Adrenal gland (tissue), 12 donors: ENCODE measurements around the gene USP7. TPM values are rescaled to one million over a fixed set of nuclear protein-coding genes. Genes with fewer than 3 reads are reported as not detected.

Source experiments
- DNase-seq, 7 donors: peaks; one replicate each; pipeline ENCODE4 v3.0.0-alpha.2; 2019 to 2020
- H3K27ac ChIP-seq, 5 donors: fragments of 200-600 bp; sonication (generic) in 4 of 5; 1 replicate in 3 of 5; 2 replicates in 2 of 5; pipeline versions ENCODE4 v1.5.1 to v1.8.0; 2016 to 2020; ENCODE audit warnings: mild to moderate bottlenecking in 1 of 5
- H3K27me3 ChIP-seq: fragments of 200-600 bp; 2 replicates; pipeline ENCODE4 v1.8.0; 2021
- H3K36me3 ChIP-seq, 2 donors: fragments of 200-600 bp; replicated peaks in 1 of 2; 1 replicate in 1 of 2; 2 replicates in 1 of 2; pipeline versions ENCODE4 v1.5.1 to v1.8.0; 2018 to 2022
- H3K4me1 ChIP-seq, 2 donors: fragments of 200-600 bp; replicated peaks in 1 of 2; 1 replicate in 1 of 2; 2 replicates in 1 of 2; pipeline versions ENCODE4 v1.5.1 to v1.8.0; 2018 to 2021
- H3K4me3 ChIP-seq, 4 donors: fragments of 200-600 bp; sonication (generic) in 3 of 4; one replicate each; pipeline ENCODE4 v1.5.1; 2016 to 2018
- H3K9me3 ChIP-seq, 3 donors: fragments of 200-600 bp; sonication (generic) in 1 of 3; replicated peaks in 1 of 3; 1 replicate in 2 of 3; 2 replicates in 1 of 3; pipeline versions ENCODE4 v1.5.1 to v1.8.0; 2016 to 2021
- POLR2A ChIP-seq, 2 donors: fragments of 450-650 bp; IDR thresholded peaks; one replicate each; pipeline ENCODE4 v1.6.1; 2017; ENCODE audit warnings: antibody characterized with exemption in 2 of 2, mild to moderate bottlenecking in 2 of 2, moderate library complexity in 1 of 2
- WGBS, 4 donors: extraction: QIAGEN DNeasy Blood & Tissue Kit in 2 of 4; methylation state at CpG; one replicate each; pipeline versions ENCODE4 v1.1.5 to v1.1.7; 2013 to 2017; 5-methylcytosine and 5-hydroxymethylcytosine counted together
- intact Hi-C, 2 donors: fragments of 100-400 bp; cut with DNase I; formaldehyde crosslinking; loops; one replicate each; pipeline versions ENCODE4 v1.14.1 to v1.15.0; 2022 to 2023
- polyA plus RNA-seq, 3 donors: library from polyadenylated mRNA; stranded (reverse); fragments of 200-250 nt in 2 of 3; fragments of 350-450 nt in 1 of 3; fragmentation: Illumina TruSeq in 1 of 3; extraction: RNeasy Lipid Tissue Mini Kit (QIAGEN cat#74804) in 1 of 3; gene quantifications; one replicate each; pipeline ENCODE4 v1.2.3, GENCODE V29; 2013 to 2014
- total RNA-seq, 9 donors: library from RNA; depleted of rRNA in 4 of 9; stranded (reverse); fragments of >200 nt in 4 of 9; fragments of 120-200 nt in 1 of 9; fragmentation: NEBNext Ultra II Directional in 1 of 9; extraction: Animal tissue kit (Norgen Biotek cat#: 25700) in 1 of 9; gene quantifications; one replicate each; pipeline versions ENCODE4 v1.1.0 to v1.2.4, GENCODE V29; 2013 to 2023
- TF ChIP-seq, protein P1 (sequence below), 6 experiments: fragments of 450-650 bp in 4 of 6; fragments of 200-600 bp in 2 of 6; sonication (generic) in 1 of 6; IDR thresholded peaks; 1 replicate in 5 of 6; 2 replicates in 1 of 6; pipeline versions ENCODE4 v1.5.1 to v1.8.0; 2016 to 2021; ENCODE audit warnings: antibody characterized with exemption in 6 of 6, mild to moderate bottlenecking in 2 of 6, moderate library complexity in 1 of 6
- donor health status: healthy with polysubstance abuse.
- donor health status: Bipolar disorder and iron deficiency.
- donor health status: DM: yes; HTN: yes; CAD: no.
- donor health status: DM: no; HTN: no; CAD: no.
- donor health status: DM: no; HTN: no; CAD: no.
- donor health status: DM: yes; HTN: yes; CAD: no.

The USP7 gene
- total and polyA plus RNA-seq, 12 donors = 23.7 to 121 (median 68.2) TPM

DNA sequence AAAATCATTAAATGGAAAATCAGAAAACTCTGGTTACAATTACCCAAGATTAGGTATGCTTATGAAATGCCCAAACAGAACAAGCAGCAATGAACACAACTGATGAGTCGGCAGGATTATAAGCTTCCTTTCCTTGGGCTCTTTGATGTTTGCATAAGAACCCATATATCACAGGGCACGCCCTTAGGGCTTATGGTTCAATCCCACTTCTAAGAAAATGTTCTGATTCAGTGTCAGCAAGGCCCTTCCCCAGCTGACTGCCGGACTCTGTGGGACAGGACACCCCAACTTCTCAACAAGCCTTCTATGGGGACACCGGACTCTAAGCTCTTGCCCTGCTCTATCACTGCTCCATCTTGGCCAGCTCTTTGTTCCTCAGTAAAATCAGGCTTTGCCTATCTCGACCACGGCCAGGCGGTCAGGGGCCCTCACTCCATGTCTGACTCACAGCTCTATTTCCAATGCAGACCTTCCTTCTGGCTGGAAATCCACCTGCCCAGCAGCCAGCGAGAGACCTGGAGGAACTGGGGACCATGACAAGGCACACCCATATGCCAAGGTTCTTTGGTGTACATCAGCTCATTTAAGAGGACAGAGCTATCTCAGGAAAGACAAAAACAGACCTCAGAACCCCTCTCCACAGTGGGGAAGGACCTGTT is 54.8 kb downstream of the USP7 start:
- no peak overlapping the region for H3K27ac ChIP-seq
- peak in 1 of 7 donors; percentile 15 for DNase-seq
- WGBS, 4 donors = 78 to 85% (median 84%) methylated on average over 8 of the region's 8 CpGs
- intact Hi-C loops = no loop called here
- H3K36me3 ChIP-seq = peaks cover 0 to 85% of the 10 kb centered on the region in 2 donors
- H3K9me3 ChIP-seq = no peaks in the 10 kb centered on the region
- H3K4me3 ChIP-seq = no peak overlapping the region
- TF ChIP-seq, protein P1, sequence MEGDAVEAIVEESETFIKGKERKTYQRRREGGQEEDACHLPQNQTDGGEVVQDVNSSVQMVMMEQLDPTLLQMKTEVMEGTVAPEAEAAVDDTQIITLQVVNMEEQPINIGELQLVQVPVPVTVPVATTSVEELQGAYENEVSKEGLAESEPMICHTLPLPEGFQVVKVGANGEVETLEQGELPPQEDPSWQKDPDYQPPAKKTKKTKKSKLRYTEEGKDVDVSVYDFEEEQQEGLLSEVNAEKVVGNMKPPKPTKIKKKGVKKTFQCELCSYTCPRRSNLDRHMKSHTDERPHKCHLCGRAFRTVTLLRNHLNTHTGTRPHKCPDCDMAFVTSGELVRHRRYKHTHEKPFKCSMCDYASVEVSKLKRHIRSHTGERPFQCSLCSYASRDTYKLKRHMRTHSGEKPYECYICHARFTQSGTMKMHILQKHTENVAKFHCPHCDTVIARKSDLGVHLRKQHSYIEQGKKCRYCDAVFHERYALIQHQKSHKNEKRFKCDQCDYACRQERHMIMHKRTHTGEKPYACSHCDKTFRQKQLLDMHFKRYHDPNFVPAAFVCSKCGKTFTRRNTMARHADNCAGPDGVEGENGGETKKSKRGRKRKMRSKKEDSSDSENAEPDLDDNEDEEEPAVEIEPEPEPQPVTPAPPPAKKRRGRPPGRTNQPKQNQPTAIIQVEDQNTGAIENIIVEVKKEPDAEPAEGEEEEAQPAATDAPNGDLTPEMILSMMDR (IDR thresholded peaks at IDR 0.05) = no peak
- TF ChIP-seq POLR2A (IDR thresholded peaks at IDR 0.05) = no peak
- peaks cover 0 to 15% of the 10 kb centered on the region in 2 donors for H3K4me1 ChIP-seq
- H3K27me3 ChIP-seq = no peaks in the 10 kb centered on the region

DNA sequence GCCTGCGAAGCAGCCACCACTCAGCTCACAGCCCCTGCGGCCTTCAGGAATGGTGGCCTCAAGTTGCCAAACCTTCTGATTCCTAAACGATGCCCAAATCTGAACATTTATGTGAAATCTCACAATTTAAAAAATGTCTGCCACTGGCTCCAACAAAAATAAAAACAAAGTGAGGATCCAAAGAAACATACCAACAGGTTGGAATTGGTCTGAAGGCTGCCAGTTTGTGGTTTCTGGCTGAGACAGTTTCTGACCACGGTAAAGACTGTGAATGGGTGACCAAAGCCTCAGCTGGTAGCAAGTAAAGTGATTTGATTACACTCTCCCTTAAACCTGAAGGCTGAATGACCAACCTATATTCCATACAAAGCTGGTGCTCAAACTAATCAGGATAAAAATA is 56.6 kb downstream of the USP7 start:
- intact Hi-C loops = no loop called here
- TF ChIP-seq, protein P1 (IDR thresholded peaks at IDR 0.05) = no peak
- no peak for TF ChIP-seq POLR2A (IDR thresholded peaks at IDR 0.05)
- DNase-seq = no peak
- peaks cover 0 to 15% of the 10 kb centered on the region in 2 donors for H3K4me1 ChIP-seq
- no peak overlapping the region for H3K4me3 ChIP-seq
- H3K36me3 ChIP-seq = peaks cover 0 to 98% of the 10 kb centered on the region in 2 donors
- 72 to 81% (median 77%) methylated on average over 4 of the region's 4 CpGs for WGBS, 4 donors
- no peaks in the 10 kb centered on the region for H3K27me3 ChIP-seq
- H3K9me3 ChIP-seq = no peaks in the 10 kb centered on the region
- H3K27ac ChIP-seq = no peak overlapping the region

DNA sequence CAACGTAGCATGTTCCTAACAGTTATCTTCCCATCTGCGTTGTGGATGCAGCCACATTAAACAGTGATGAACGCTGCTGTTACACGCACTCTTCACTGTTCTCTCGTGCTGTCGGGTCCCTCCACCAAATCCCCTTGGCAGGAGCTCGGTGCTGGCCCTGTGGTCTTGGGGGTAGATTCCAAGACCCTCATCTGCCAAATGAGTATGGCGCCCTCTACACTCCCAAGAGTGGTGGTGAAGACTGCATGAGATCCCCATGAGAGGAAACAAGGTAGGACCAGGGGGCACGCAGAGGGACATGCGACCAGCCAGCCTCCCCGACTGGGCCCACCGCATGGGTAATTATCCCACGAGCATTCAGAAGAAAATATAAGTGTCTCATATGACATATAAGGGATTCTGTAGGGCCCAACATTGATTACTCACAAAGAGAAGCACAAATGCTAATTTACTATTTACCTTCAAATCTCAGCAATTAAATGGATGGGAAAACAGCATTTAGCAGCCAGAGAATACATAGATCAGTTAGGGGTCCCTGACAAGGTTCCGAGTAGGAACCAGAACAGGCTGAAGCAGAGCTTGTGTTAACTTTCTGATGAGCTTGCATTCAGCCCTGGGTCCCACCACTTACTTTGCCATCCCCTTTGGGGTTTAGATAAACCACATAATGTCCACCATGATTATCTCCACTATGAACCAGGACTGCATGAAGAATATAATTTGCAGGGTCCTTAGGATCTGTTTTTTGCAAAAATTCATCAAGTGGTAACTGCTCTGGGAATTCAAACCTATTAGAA is 57.7 kb downstream of the USP7 start:
- peaks cover 0 to 15% of the 10 kb centered on the region in 2 donors for H3K4me1 ChIP-seq
- 87 to 89% (median 88%) methylated on average over 14 of the region's 14 CpGs for WGBS, 4 donors
- intact Hi-C loops = no loop called here
- H3K27ac ChIP-seq = no peak overlapping the region
- H3K36me3 ChIP-seq = peaks cover 0 to 98% of the 10 kb centered on the region in 2 donors
- no peak for DNase-seq
- no peaks in the 10 kb centered on the region for H3K27me3 ChIP-seq
- no peak overlapping the region for H3K4me3 ChIP-seq
- no peaks in the 10 kb centered on the region for H3K9me3 ChIP-seq
- TF ChIP-seq POLR2A (IDR thresholded peaks at IDR 0.05) = no peak
- TF ChIP-seq, protein P1 (IDR thresholded peaks at IDR 0.05) = no peak

DNA sequence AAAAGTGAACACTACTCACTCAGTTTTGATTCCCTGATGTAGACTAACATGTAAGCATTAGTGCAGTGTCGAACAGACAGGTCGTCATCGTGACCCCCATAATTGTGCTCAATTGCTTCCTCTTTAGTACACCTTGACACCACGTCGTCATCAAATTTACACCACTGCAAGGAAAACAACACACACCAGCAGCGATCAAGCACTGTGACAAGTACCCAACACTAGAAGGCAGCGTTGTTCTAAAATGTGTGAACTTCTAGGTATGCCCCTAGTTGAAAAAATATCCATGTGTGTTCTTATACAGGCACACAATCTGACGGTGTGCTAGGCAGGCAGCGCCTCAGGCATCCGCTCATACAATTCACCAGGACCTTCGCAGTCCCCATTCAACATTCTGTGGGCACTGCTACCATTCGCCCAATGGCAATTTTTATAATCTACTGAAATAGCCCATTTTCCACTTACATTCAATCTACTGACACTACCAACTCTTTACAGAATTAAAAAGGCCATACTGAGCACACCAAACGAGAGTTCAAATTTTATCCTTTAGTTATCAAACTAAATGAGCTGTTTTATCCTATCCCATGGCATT is 58.4 kb downstream of the USP7 start:
- peaks cover 0 to 98% of the 10 kb centered on the region in 2 donors for H3K36me3 ChIP-seq
- peaks cover 0 to 15% of the 10 kb centered on the region in 2 donors for H3K4me1 ChIP-seq
- TF ChIP-seq, protein P1 (IDR thresholded peaks at IDR 0.05) = peak in 4 of 6 experiments; percentile 20 to 29 (median 24)
- no peak for TF ChIP-seq POLR2A (IDR thresholded peaks at IDR 0.05)
- H3K4me3 ChIP-seq = no peak overlapping the region
- no peaks in the 10 kb centered on the region for H3K27me3 ChIP-seq
- 72 to 82% (median 79%) methylated on average over 13 of the region's 13 CpGs for WGBS, 4 donors
- no peaks in the 10 kb centered on the region for H3K9me3 ChIP-seq
- no peak for DNase-seq
- intact Hi-C loops = no loop called here
- no peak overlapping the region for H3K27ac ChIP-seq
